Lower leg skin (tissue), 3 donors: ENCODE data around the gene CD28.

Source experiments
- CTCF ChIP-seq, 3 donors: fragments of 450-650 bp; IDR thresholded peaks; one replicate each; pipeline ENCODE4 v1.5.1; 2016; ENCODE audit warnings: antibody characterized with exemption in 3 of 3, mild to moderate bottlenecking in 3 of 3, moderate library complexity in 2 of 3
- POLR2A ChIP-seq, 2 donors: fragments of 450-650 bp; IDR thresholded peaks; one replicate each; pipeline ENCODE4 v1.6.1; 2016 to 2017; ENCODE audit warnings: antibody characterized with exemption in 2 of 2, mild to moderate bottlenecking in 1 of 2, moderate library complexity in 1 of 2

GRCh38 chr2:203670939-203671338 is 35.5 kb upstream of the CD28 start:
- no peak for TF ChIP-seq CTCF (IDR thresholded peaks at IDR 0.05)
- no peak for TF ChIP-seq POLR2A (IDR thresholded peaks at IDR 0.05)
